NT2/D1 (cell line): ENCODE results near the gene GNPNAT1.
"Not testable (repeated sequence)": the region's sequence is repeated elsewhere in the genome, so short reads cannot be mapped to it uniquely, and the experiment has no call there.

ENCODE experiments used
- SUZ12 ChIP-seq: IDR thresholded peaks from 2 replicates; pipeline ENCODE4 v1.6.1; 2011; ENCODE audit not compliant: insufficient read length, insufficient read depth; ENCODE audit errors: extremely low read depth
- YY1 ChIP-seq: IDR thresholded peaks from 2 replicates; pipeline ENCODE4 v1.6.1; 2011; ENCODE audit not compliant: insufficient read length, insufficient read depth
- ZNF274 ChIP-seq: IDR thresholded peaks from 2 replicates; pipeline ENCODE4 v1.6.1; 2011; ENCODE audit warnings: mild to moderate bottlenecking, low read depth, low read length

GRCh38 chr14:52729035-52729434 is 62.4 kb downstream of the GNPNAT1 start:
- not testable (repeated sequence) for TF ChIP-seq YY1, ZNF274, SUZ12
